ENCODE data around the gene RASL10B.
A peak's percentile ranks its signal among the peaks of the same experiment; 100 is the strongest.

RASL10B gene

DNA sequence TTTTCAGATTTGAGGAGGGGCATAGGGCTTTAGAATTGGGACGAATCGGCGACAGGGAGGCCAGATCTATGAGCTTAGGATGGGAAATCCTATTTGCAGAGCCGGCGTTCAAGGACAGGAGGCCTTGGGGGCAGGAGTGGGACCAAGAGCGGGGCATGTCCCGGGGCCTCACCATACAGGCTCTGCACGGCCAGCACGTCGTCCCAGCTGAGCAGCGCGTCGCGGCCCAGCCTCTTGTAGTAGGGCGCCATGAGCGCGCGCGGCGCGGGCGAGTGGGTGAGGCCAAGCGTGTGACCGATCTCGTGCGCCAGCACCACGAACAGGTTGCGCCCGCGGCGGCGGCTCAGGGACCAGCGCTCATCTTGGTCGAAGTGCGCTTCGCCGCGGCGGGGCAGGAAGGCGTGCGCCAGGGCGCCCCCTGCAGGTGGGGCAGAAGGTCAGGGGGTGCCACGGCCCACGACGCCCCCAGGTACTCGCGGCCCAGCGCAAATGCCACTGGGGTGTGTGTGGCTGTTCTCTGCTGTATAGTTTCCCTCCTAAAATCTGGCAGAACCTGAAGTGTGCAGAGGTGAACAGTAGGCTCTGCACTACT lies 38.6 kb downstream of the RASL10B start:
- no peak overlapping the region for H3K4me3 ChIP-seq (ENCODE audit: low read depth, low read length)
- TF ChIP-seq, protein P1, sequence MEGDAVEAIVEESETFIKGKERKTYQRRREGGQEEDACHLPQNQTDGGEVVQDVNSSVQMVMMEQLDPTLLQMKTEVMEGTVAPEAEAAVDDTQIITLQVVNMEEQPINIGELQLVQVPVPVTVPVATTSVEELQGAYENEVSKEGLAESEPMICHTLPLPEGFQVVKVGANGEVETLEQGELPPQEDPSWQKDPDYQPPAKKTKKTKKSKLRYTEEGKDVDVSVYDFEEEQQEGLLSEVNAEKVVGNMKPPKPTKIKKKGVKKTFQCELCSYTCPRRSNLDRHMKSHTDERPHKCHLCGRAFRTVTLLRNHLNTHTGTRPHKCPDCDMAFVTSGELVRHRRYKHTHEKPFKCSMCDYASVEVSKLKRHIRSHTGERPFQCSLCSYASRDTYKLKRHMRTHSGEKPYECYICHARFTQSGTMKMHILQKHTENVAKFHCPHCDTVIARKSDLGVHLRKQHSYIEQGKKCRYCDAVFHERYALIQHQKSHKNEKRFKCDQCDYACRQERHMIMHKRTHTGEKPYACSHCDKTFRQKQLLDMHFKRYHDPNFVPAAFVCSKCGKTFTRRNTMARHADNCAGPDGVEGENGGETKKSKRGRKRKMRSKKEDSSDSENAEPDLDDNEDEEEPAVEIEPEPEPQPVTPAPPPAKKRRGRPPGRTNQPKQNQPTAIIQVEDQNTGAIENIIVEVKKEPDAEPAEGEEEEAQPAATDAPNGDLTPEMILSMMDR (conservative IDR thresholded peaks at IDR 0.05; ENCODE audit: low read depth, low read length): no peak
- DNase-seq (ENCODE audit: low read depth): no peak

DNA sequence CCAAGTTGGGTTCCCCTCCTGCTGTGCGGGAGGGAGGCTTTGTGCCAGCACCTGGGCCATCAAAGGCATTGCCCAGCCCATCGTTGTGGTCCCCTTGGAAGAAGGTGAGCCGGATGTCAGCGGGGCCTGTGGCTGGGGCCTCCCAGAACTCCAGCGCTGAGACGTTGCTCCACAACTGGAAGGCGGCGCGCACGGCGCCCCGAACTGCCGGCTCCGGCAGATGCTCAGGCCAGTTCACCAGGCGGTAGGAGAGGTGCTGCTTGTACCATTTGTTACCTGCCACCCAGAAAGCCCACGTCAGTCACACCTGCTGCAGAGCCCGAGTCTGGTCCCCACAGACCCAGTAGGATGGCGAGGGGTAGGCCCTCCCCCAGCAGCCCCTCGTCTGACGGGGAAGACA lies 41.7 kb downstream of the RASL10B start:
- no peak for DNase-seq (ENCODE audit: low read depth)
- TF ChIP-seq, protein P1 (conservative IDR thresholded peaks at IDR 0.05; ENCODE audit: low read depth, low read length): no peak
- no peak overlapping the region for H3K4me3 ChIP-seq (ENCODE audit: low read depth, low read length)

DNA sequence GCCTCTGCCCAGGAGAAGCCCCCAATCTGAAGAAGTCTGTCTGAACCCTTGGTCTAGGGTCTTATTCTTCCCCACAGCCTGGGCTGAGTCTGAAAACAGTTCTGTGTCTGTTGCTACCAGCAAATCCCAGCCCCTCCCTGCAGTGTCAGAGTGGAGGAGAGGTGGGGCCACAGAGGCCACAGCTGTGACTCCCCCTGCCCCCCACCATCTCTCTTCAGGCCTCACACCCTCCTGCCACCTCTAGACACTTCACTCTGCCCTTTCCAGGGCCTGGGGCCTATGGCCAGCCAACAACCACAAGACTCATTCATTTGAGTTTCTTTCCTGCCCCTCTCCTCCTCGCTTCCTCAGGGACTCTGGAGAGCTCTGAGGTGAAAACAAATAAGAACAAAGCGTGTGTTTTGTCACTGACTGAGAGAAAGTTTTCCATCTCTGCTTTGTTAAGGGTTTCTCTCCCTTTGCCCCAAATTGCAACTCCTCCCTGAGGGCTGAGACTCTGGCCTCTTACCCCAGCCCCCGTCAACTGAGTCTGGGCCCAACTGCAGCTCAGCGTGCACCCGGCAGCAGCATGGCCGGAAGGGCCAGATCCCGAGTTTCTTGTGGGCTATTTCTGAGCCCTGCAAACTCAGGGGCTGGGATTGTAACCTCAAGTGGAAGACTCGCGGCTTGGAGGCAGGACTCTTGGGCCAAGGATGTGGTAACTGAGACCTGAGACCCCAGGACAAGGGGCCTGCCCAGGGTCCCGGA lies 42.4 kb downstream of the RASL10B start:
- TF ChIP-seq, protein P1 (conservative IDR thresholded peaks at IDR 0.05; ENCODE audit: low read depth, low read length): no peak
- DNase-seq (ENCODE audit: low read depth): no peak
- no peak overlapping the region for H3K4me3 ChIP-seq (ENCODE audit: low read depth, low read length)

DNA sequence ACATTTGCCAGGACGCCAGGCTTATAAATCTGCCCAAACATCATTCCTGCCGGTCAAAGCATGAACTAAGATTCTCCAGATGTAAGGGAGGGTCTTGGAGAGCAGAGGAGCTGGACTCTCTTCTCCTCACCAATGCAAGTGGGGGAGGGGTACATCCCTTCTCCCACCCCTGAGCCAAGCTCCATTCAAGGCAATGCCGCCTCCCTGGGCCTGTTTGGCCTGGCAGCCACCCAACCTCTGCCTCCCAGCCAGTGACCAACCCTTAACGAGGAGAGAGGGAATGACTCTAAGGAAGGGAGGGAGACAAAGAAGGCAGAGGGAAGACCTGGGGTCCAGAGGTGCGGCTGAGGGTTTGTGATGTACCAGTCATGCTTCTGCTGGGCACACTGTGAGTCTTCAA lies 43.1 kb downstream of the RASL10B start:
- peak; percentile 23 for DNase-seq (ENCODE audit: low read depth)
- no peak overlapping the region for H3K4me3 ChIP-seq (ENCODE audit: low read depth, low read length)
- TF ChIP-seq, protein P1 (conservative IDR thresholded peaks at IDR 0.05; ENCODE audit: low read depth, low read length): no peak

DNA sequence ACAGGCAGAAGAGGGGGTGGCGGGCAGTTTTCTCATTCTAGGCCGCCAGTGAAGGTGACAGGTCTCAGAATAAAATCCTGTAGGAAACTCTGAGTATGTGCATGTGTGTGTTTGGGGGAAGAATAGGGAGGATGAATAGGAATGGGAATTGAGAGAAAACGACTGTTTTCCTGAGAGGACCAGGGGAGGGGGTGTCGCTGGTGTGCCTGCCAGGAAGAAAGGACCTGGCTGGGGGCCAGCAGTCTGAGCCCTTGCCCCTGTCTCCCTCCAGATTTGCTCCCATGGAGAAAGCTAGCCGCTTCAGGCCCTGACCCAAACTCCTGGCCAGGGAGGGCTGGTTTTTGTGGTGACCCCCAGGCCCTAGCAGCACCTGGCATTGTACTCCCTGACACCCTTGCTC lies 43.6 kb downstream of the RASL10B start:
- TF ChIP-seq, protein P1 (conservative IDR thresholded peaks at IDR 0.05; ENCODE audit: low read depth, low read length): no peak
- DNase-seq (ENCODE audit: low read depth): no peak
- H3K4me3 ChIP-seq (ENCODE audit: low read depth, low read length): no peak overlapping the region

DNA sequence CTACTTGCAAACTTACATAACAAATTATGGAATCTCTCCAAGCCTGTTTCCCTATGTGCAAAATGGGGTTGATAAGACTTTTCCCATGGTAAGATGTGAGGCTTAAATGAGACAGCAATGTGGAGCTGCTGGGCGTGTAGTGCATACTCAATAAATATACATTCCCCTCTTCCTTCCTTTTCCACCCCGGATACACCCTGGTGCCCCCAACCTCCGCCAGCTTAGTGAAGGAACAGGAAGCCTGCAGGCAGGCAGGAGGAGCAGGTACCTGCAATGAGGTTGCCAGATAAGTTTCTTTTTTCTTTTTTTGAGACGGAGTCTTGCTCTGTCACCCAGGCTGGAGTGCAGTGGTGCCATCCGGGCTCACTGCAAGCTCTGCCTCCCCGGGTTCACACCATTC lies 44.1 kb downstream of the RASL10B start:
- TF ChIP-seq, protein P1 (conservative IDR thresholded peaks at IDR 0.05; ENCODE audit: low read depth, low read length): no peak
- DNase-seq (ENCODE audit: low read depth): no peak

More for the DNA sequence above, 44.1 kb downstream of the RASL10B start:
- H3K4me3 ChIP-seq (ENCODE audit: low read depth, low read length): no peak overlapping the region
